HCT116 (cell line): ENCODE data around the gene MAP2K4. TPM values are rescaled to one million over a fixed set of nuclear protein-coding genes. Genes with fewer than 3 reads are reported as not detected.

Experiments
- ATAC-seq: fragments of 200-7000 bp; cut with Tn5 transposase; 2 replicates; pipeline ENCODE4 v1.9.1; 2020; ENCODE audit warnings: mild to moderate bottlenecking, moderate library complexity
- BruUV-seq: library from RNA; stranded (reverse); fragments of 400-500 nt; replicated peaks from 2 replicates; lab custom pipeline; 2021; lab: Mats Ljungman, UMichigan
- CTCF ChIA-PET: fragments of 300-600 bp; sonication (Branson Sonifier 250); formaldehyde crosslinking; loops from one replicate; lab custom pipeline; 2021; ENCODE audit warnings: antibody characterized with exemption; lab: Charles Lee
- POLR2A ChIA-PET: fragments of 300-600, 350-600 bp; sonication (Branson Sonifier 250); formaldehyde crosslinking; loops from one replicate; lab custom pipeline; 2021; ENCODE audit warnings: antibody characterized with exemption; lab: Charles Lee
- RAD21 ChIA-PET, 2 experiments: fragments of 300-600 bp; sonication (Branson Sonifier 250); formaldehyde crosslinking; loops; one replicate each; lab custom pipeline; 2023; ENCODE audit warnings: low total read pairs in 2 of 2; ENCODE audit not compliant: uncharacterized antibody in 2 of 2, unreplicated experiment in 2 of 2, low non-redundant PET in 1 of 2; lab: Charles Lee
- DNase-seq: peaks from one replicate; pipeline ENCODE4 v3.0.0-alpha.2; 2010; ENCODE audit warnings: low read depth, low spot score
- H2AFZ ChIP-seq: fragments of 200-600 bp; shearing (Covaris generic), sonication (generic); 2 replicates; pipeline ENCODE4 v1.6.1; 2017; ENCODE audit warnings: low read depth, mixed run types, mixed read lengths, antibody characterized with exemption, low read length; ENCODE audit not compliant: poor library complexity, severe bottlenecking
- H3K27ac ChIP-seq: 2 replicates; pipeline ENCODE4 v1.5.1; 2012; ENCODE audit warnings: low read depth, low read length
- H3K27me3 ChIP-seq: fragments of 200-600 bp; sonication (generic); 2 replicates; pipeline ENCODE4 v1.6.1; 2016; ENCODE audit warnings: mixed run types, low read length, mixed read lengths; ENCODE audit not compliant: insufficient read depth
- H3K36me3 ChIP-seq, 2 experiments: fragments of 200-500 bp in 1 of 2; fragments of 200-600 bp in 1 of 2; sonication (Bioruptor generic) in 1 of 2; sonication (generic) in 1 of 2; 2 replicates each; pipeline versions ENCODE4 v1.5.1 to v1.6.1; 2014 to 2016; ENCODE audit warnings: low read length in 2 of 2, inconsistent platforms in 1 of 2, mixed read lengths in 1 of 2, mixed run types in 1 of 2; ENCODE audit not compliant: insufficient read depth in 2 of 2, control insufficient read depth in 1 of 2
- H3K4me1 ChIP-seq, 2 experiments: fragments of 200-600 bp in 1 of 2; sonication (generic) in 1 of 2; 2 replicates each; pipeline versions ENCODE4 v1.5.1 to v1.6.1; 2012 to 2017; ENCODE audit warnings: low read length in 2 of 2, inconsistent platforms in 1 of 2, mild to moderate bottlenecking in 1 of 2, mixed read lengths in 1 of 2, mixed run types in 1 of 2, moderate library complexity in 1 of 2; ENCODE audit not compliant: insufficient read depth in 2 of 2, control insufficient read depth in 1 of 2
- H3K4me2 ChIP-seq: fragments of 200-600 bp; sonication (generic); 2 replicates; pipeline ENCODE4 v1.6.1; 2017; ENCODE audit warnings: mixed run types, low read length, mixed read lengths
- H3K4me3 ChIP-seq, 2 experiments: fragments of 200-600 bp in 1 of 2; sonication (generic) in 1 of 2; replicated peaks in 1 of 2; 2 replicates each; pipeline ENCODE4 v1.5.1; 2011 to 2016; ENCODE audit warnings: low read length in 2 of 2, control low read depth in 1 of 2, low read depth in 1 of 2, mild to moderate bottlenecking in 1 of 2, mixed read lengths in 1 of 2, mixed run types in 1 of 2
- H3K79me2 ChIP-seq: fragments of 200-600 bp; sonication (generic); 2 replicates; pipeline ENCODE4 v1.6.1; 2017; ENCODE audit warnings: mild to moderate bottlenecking, mixed run types, low read length, moderate library complexity, mixed read lengths; ENCODE audit not compliant: insufficient read depth
- H3K9ac ChIP-seq: fragments of 200-600 bp; sonication (generic); 2 replicates; pipeline ENCODE4 v1.6.1; 2016; ENCODE audit warnings: low read length, mixed read lengths
- H3K9me2 ChIP-seq: fragments of 200-600 bp; sonication (generic), shearing (Covaris generic); 2 replicates; pipeline ENCODE4 v1.6.1; 2017; ENCODE audit warnings: mixed run types, mild to moderate bottlenecking, moderate library complexity; ENCODE audit not compliant: insufficient read depth
- H3K9me3 ChIP-seq, 2 experiments: fragments of 200-500 bp in 1 of 2; fragments of 200-600 bp in 1 of 2; sonication (Bioruptor generic) in 1 of 2; sonication (generic) in 1 of 2; 2 replicates each; pipeline ENCODE4 v1.6.1; 2014 to 2017; ENCODE audit warnings: low read length in 2 of 2, mixed read lengths in 2 of 2, inconsistent platforms in 1 of 2, low read depth in 1 of 2, mild to moderate bottlenecking in 1 of 2, mixed run types in 1 of 2, moderate library complexity in 1 of 2; ENCODE audit not compliant: control insufficient read depth in 1 of 2, insufficient read depth in 1 of 2
- H4K20me1 ChIP-seq: fragments of 200-600 bp; sonication (generic), shearing (Covaris generic); 2 replicates; pipeline ENCODE4 v1.6.1; 2017; ENCODE audit warnings: mixed run types, mild to moderate bottlenecking, moderate library complexity; ENCODE audit not compliant: insufficient read depth
- ATF3 ChIP-seq: IDR thresholded peaks from 2 replicates; pipeline ENCODE4 v1.6.1; 2012
- CTCF ChIP-seq, 3 experiments: fragments of 200-600 bp in 1 of 3; sonication (generic) in 1 of 3; IDR thresholded peaks in 2 of 3; conservative IDR thresholded peaks in 1 of 3; 2 replicates each; pipeline ENCODE4 v1.5.1; 2012 to 2017; ENCODE audit warnings: low read depth in 2 of 3, low read length in 2 of 3, antibody characterized with exemption in 1 of 3, borderline replicate concordance in 1 of 3, control low read depth in 1 of 3, mild to moderate bottlenecking in 1 of 3, mixed read lengths in 1 of 3, mixed run types in 1 of 3, moderate library complexity in 1 of 3; ENCODE audit not compliant: insufficient read depth in 1 of 3
- EGR1 ChIP-seq: IDR thresholded peaks from 2 replicates; pipeline ENCODE4 v1.6.1; 2012; ENCODE audit warnings: low read depth
- ELF1 ChIP-seq: IDR thresholded peaks from 2 replicates; pipeline ENCODE4 v1.6.1; 2012; ENCODE audit warnings: low read depth, borderline replicate concordance
- EZH2 ChIP-seq: fragments of 200-600 bp; sonication (generic); IDR thresholded peaks from 2 replicates; pipeline ENCODE4 v1.6.1; 2017; ENCODE audit warnings: antibody characterized with exemption, mixed run types
- EZH2phosphoT487 ChIP-seq: fragments of 200-600 bp; IDR thresholded peaks from 2 replicates; pipeline ENCODE4 v1.6.1; 2018; ENCODE audit warnings: antibody characterized with exemption, borderline replicate concordance
- JUND ChIP-seq: IDR thresholded peaks from 2 replicates; pipeline ENCODE4 v1.6.1; 2012
- MAX ChIP-seq: IDR thresholded peaks from 2 replicates; pipeline ENCODE4 v1.6.1; 2012
- SIN3A ChIP-seq: IDR thresholded peaks from 2 replicates; pipeline ENCODE4 v1.6.1; 2012; ENCODE audit warnings: low read depth
- SRF ChIP-seq: IDR thresholded peaks from 2 replicates; pipeline ENCODE4 v1.6.1; 2012; ENCODE audit warnings: low read depth
- TCF7L2 ChIP-seq: IDR thresholded peaks from 2 replicates; pipeline ENCODE4 v1.7.0; 2011; ENCODE audit warnings: borderline replicate concordance, inconsistent platforms; ENCODE audit not compliant: insufficient read depth, insufficient read length; ENCODE audit errors: extremely low read depth
- ZBTB33 ChIP-seq: IDR thresholded peaks from 2 replicates; pipeline ENCODE4 v1.6.1; 2011; ENCODE audit warnings: mild to moderate bottlenecking, low read length, moderate library complexity; ENCODE audit not compliant: insufficient replicate concordance; ENCODE audit errors: extremely low read depth
- ZNF274 ChIP-seq: fragments of 200-500 bp; sonication (Bioruptor generic); IDR thresholded peaks from 2 replicates; pipeline ENCODE4 v1.6.1; 2014; ENCODE audit warnings: mild to moderate bottlenecking, low read depth, low read length, inconsistent platforms
- intact Hi-C: fragments of 100-400 bp; cut with micrococcal nuclease; formaldehyde crosslinking; loops from 2 replicates; pipeline ENCODE4 v1.10.0; 2022
- total RNA-seq: library from RNA; stranded (reverse); gene quantifications from one replicate; pipeline ENCODE4 v1.2.1, GENCODE V29; 2021; ENCODE audit not compliant: unreplicated experiment

The MAP2K4 gene
- total RNA-seq, 1 experiment from 2014 or later, result 42.3 TPM

- ChIA-PET CTCF (no interaction called here), POLR2A (no interaction called here), RAD21 (no interaction called here)
- H3K4me2 ChIP-seq, result no peak overlapping the region
- intact Hi-C loops, result no loop called here
- BruUV-seq, result no TSS peak
- no peaks in the 10 kb centered on the region; the same call in 1 of the 2 replicates for H4K20me1 ChIP-seq
- H3K36me3 ChIP-seq, result no peaks in the 10 kb centered on the region
- peaks cover 74% of the 10 kb centered on the region for H3K79me2 ChIP-seq
- ATAC-seq (no peak), DNase-seq (no peak)
- H2AFZ ChIP-seq, result no peak overlapping the region
- no peak overlapping the region for H3K9ac ChIP-seq
- no peak overlapping the region for H3K4me3 ChIP-seq
- H3K4me1 ChIP-seq, result peaks cover 0 to 10% of the 10 kb centered on the region in 2 experiments; a peak in 3 of 4 replicates
- H3K27ac ChIP-seq, result no peak overlapping the region
- no peaks in the 10 kb centered on the region for H3K9me2 ChIP-seq
- no peaks in the 10 kb centered on the region for H3K27me3 ChIP-seq
- H3K9me3 ChIP-seq, result no peaks in the 10 kb centered on the region
- TF ChIP-seq CTCF (IDR thresholded peaks at IDR 0.05 in 2 of 3, conservative IDR thresholded peaks at IDR 0.05 in 1 of 3; ENCODE audit: borderline replicate concordance in 1 of 3, insufficient read depth in 1 of 3, low read depth in 2 of 3, low read length in 2 of 3), result no peak
- TF ChIP-seq MAX, result no peak
- no peak for TF ChIP-seq ZNF274
- no peak for TF ChIP-seq ELF1
- TF ChIP-seq EZH2, result no peak
Measured at GRCh38 chr17:12064395-12064794, 43.7 kb downstream of the MAP2K4 start.

- DNase-seq, result no peak
- no peak overlapping the region for H3K27ac ChIP-seq
- POLR2A ChIA-PET, result no interaction called here
- TF ChIP-seq ELF1 (no peak), EZH2 (no peak), JUND (no peak), SIN3A (no peak), TCF7L2 (no peak), EGR1 (no peak), CTCF (IDR thresholded peaks at IDR 0.05 in 2 of 3, conservative IDR thresholded peaks at IDR 0.05 in 1 of 3; ENCODE audit: borderline replicate concordance in 1 of 3, insufficient read depth in 1 of 3, low read depth in 2 of 3, low read length in 2 of 3) (no peak), SRF (no peak), ATF3 (no peak), ZBTB33 (no peak), EZH2phosphoT487 (no peak)
Measured at GRCh38 chr17:12067485-12067884, 46.8 kb downstream of the MAP2K4 start.

More at GRCh38 chr17:12067485-12067884, 46.8 kb downstream of the MAP2K4 start:
- ChIA-PET CTCF (no interaction called here), RAD21 (no interaction called here)
- no peak overlapping the region for H3K9ac ChIP-seq
- no TSS peak for BruUV-seq
- intact Hi-C loops, result no loop called here
- no peak overlapping the region for H3K4me2 ChIP-seq
- H3K79me2 ChIP-seq, result peaks cover 63% of the 10 kb centered on the region
- no peak overlapping the region for H3K4me3 ChIP-seq
- H3K9me3 ChIP-seq, result no peaks in the 10 kb centered on the region
- ATAC-seq, result no peak
- H3K4me1 ChIP-seq, result peaks cover 0 to 12% of the 10 kb centered on the region in 2 experiments; a peak in 3 of 4 replicates
- no peak overlapping the region for H2AFZ ChIP-seq
- H3K9me2 ChIP-seq, result no peaks in the 10 kb centered on the region
- H4K20me1 ChIP-seq, result no peaks in the 10 kb centered on the region; the same call in 1 of the 2 replicates
- H3K27me3 ChIP-seq, result no peaks in the 10 kb centered on the region
- no peaks in the 10 kb centered on the region for H3K36me3 ChIP-seq
